Smooth muscle cell (in vitro differentiated cells): ENCODE measurements around the gene PHYKPL. TPM values are rescaled to one million over a fixed set of nuclear protein-coding genes. Genes with fewer than 3 reads are reported as not detected.

ENCODE experiments used
- DNase-seq: peaks from one replicate; lab custom pipeline; 2025; ENCODE audit not compliant: unreplicated experiment; lab: John Stamatoyannopoulos, UW
- H2AFZ ChIP-seq: fragments of 200-600 bp; sonication (generic); 2 replicates; pipeline ENCODE4 v1.6.0; 2016; ENCODE audit warnings: antibody characterized with exemption, low read depth, mild to moderate bottlenecking
- H3F3A ChIP-seq: fragments of 200-600 bp; sonication (generic); 2 replicates; pipeline ENCODE4 v1.6.0; 2017; ENCODE audit warnings: antibody characterized with exemption, low read depth
- H3K27ac ChIP-seq: fragments of 200-600 bp; sonication (generic); 2 replicates; pipeline ENCODE4 v1.5.1; 2016; ENCODE audit warnings: low read depth, mild to moderate bottlenecking
- H3K27me3 ChIP-seq: fragments of 200-600 bp; sonication (generic); 2 replicates; pipeline ENCODE4 v1.6.1; 2016; ENCODE audit warnings: low read depth, mild to moderate bottlenecking
- H3K36me3 ChIP-seq: fragments of 200-600 bp; sonication (generic); 2 replicates; pipeline ENCODE4 v1.5.1; 2016; ENCODE audit warnings: low read depth
- H3K4me1 ChIP-seq: fragments of 200-600 bp; sonication (generic); 2 replicates; pipeline ENCODE4 v1.5.1; 2016; ENCODE audit warnings: low read depth
- H3K4me2 ChIP-seq: fragments of 200-600 bp; sonication (generic); 2 replicates; pipeline ENCODE4 v1.6.0; 2016; ENCODE audit warnings: mild to moderate bottlenecking
- H3K4me3 ChIP-seq: fragments of 200-600 bp; sonication (generic); 2 replicates; pipeline ENCODE4 v1.5.1; 2016; ENCODE audit warnings: mild to moderate bottlenecking
- H3K79me2 ChIP-seq: fragments of 200-600 bp; sonication (generic); 2 replicates; pipeline ENCODE4 v1.6.0; 2016; ENCODE audit warnings: low read depth, mild to moderate bottlenecking
- H3K9ac ChIP-seq: fragments of 200-600 bp; sonication (generic); 2 replicates; pipeline ENCODE4 v1.6.0; 2016; ENCODE audit warnings: low read depth
- H3K9me3 ChIP-seq: fragments of 200-600 bp; sonication (generic); replicated peaks from 2 replicates; pipeline ENCODE4 v1.5.1; 2016; ENCODE audit warnings: low read depth
- H4K20me1 ChIP-seq: fragments of 200-600 bp; sonication (generic); 2 replicates; pipeline ENCODE4 v1.6.0; 2016; ENCODE audit warnings: low read depth
- CTCF ChIP-seq: fragments of 200-600 bp; sonication (generic); IDR thresholded peaks from 2 replicates; pipeline ENCODE4 v1.5.1; 2017; ENCODE audit warnings: borderline replicate concordance, mild to moderate bottlenecking, antibody characterized with exemption; ENCODE audit not compliant: insufficient read depth, poor library complexity, severe bottlenecking
- WGBS: methylation state at CpG from one replicate; pipeline ENCODE4 v1.1.7; 2016; ENCODE audit warnings: low lambda C conversion rate; 5-methylcytosine and 5-hydroxymethylcytosine counted together
- polyA plus RNA-seq: library from polyadenylated mRNA; unstranded; fragments of >200 nt; fragmentation: Nextera tagmentation; extraction: Ambion mirVana; gene quantifications from 2 replicates; pipeline ENCODE4 v1.2.1, GENCODE V29; 2016
- total RNA-seq: library from RNA; depleted of rRNA; stranded (reverse); fragments of >200 nt; gene quantifications from 2 replicates; pipeline ENCODE4 v1.2.3, GENCODE V29; 2014

The PHYKPL gene
- total and polyA plus RNA-seq, 2 experiments from 2014 or later, result 15.7 to 27.8 TPM

- no peak for TF ChIP-seq CTCF
- Histone ChIP-seq H3K9me3 (no peaks in the 10 kb centered on the region), H3K36me3 (no peaks in the 10 kb centered on the region), H3F3A (no peaks in the 10 kb centered on the region), H4K20me1 (peaks cover 13% of the 10 kb centered on the region), H3K27me3 (no peaks in the 10 kb centered on the region), H2AFZ (no peak overlapping the region), H3K27ac (no peak overlapping the region), H3K9ac (no peak overlapping the region), H3K4me3 (no peak overlapping the region), H3K4me1 (no peaks in the 10 kb centered on the region), H3K4me2 (no peak overlapping the region), H3K79me2 (peaks cover under 1% of the 10 kb centered on the region)
- 95% methylated on average over 17 of the region's 17 CpGs for WGBS
- DNase-seq, result no peak
These were observed 8.2 kb downstream of the PHYKPL start for GRCh38 chr5:178224403-178224802.

- no peak for DNase-seq
These were observed 8.7 kb downstream of the PHYKPL start for GRCh38 chr5:178223828-178224335.

GRCh38 chr5:178223196-178223773, 9.3 kb downstream of the PHYKPL start:
- 95% methylated on average over 5 of the region's 5 CpGs for WGBS
- no peak for DNase-seq
- H3K4me3 ChIP-seq, result no peak overlapping the region
- no peaks in the 10 kb centered on the region for H3K79me2 ChIP-seq
- no peak overlapping the region for H2AFZ ChIP-seq
- peaks cover 6% of the 10 kb centered on the region for H3F3A ChIP-seq
- H3K36me3 ChIP-seq, result no peaks in the 10 kb centered on the region
- no peaks in the 10 kb centered on the region for H3K4me1 ChIP-seq
- H3K9me3 ChIP-seq, result no peaks in the 10 kb centered on the region
- H3K27me3 ChIP-seq, result no peaks in the 10 kb centered on the region
- no peak for TF ChIP-seq CTCF
- H3K27ac ChIP-seq, result no peak overlapping the region
- H3K9ac ChIP-seq, result no peak overlapping the region
- no peak overlapping the region for H3K4me2 ChIP-seq
- H4K20me1 ChIP-seq, result peaks cover 24% of the 10 kb centered on the region

More at GRCh38 chr5:178223828-178224335, 8.7 kb downstream of the PHYKPL start:
- peaks cover 18% of the 10 kb centered on the region for H4K20me1 ChIP-seq
- no peak overlapping the region for H3K27ac ChIP-seq
- H3K36me3 ChIP-seq, result no peaks in the 10 kb centered on the region
- no peaks in the 10 kb centered on the region for H3K79me2 ChIP-seq
- no peak overlapping the region for H3K4me2 ChIP-seq
- no peak overlapping the region for H3K4me3 ChIP-seq
- no peaks in the 10 kb centered on the region for H3K27me3 ChIP-seq
- no peak overlapping the region for H3K9ac ChIP-seq
- TF ChIP-seq CTCF, result no peak
- no peaks in the 10 kb centered on the region for H3K9me3 ChIP-seq
- peaks cover under 1% of the 10 kb centered on the region for H3F3A ChIP-seq
- H2AFZ ChIP-seq, result no peak overlapping the region
- 82% methylated on average over 13 of the region's 13 CpGs for WGBS
- H3K4me1 ChIP-seq, result no peaks in the 10 kb centered on the region

GRCh38 chr5:178222292-178222691, 10.3 kb downstream of the PHYKPL start:
- peaks cover 26% of the 10 kb centered on the region for H4K20me1 ChIP-seq

More at GRCh38 chr5:178222292-178222691, 10.3 kb downstream of the PHYKPL start:
- H3K4me3 ChIP-seq, result no peak overlapping the region
- H2AFZ ChIP-seq, result no peak overlapping the region
- H3K27me3 ChIP-seq, result no peaks in the 10 kb centered on the region
- no peaks in the 10 kb centered on the region for H3K79me2 ChIP-seq
- H3F3A ChIP-seq, result peaks cover 8% of the 10 kb centered on the region
- no peak for TF ChIP-seq CTCF
- H3K36me3 ChIP-seq, result no peaks in the 10 kb centered on the region
- no peak for DNase-seq
- 97% methylated on average over 15 of the region's 15 CpGs for WGBS
- no peak overlapping the region for H3K9ac ChIP-seq
- no peak overlapping the region for H3K27ac ChIP-seq
- H3K4me1 ChIP-seq, result no peaks in the 10 kb centered on the region
- no peak overlapping the region for H3K4me2 ChIP-seq
- no peaks in the 10 kb centered on the region for H3K9me3 ChIP-seq
